GM18519 (cell line): ENCODE results near the gene PRICKLE4.
"Not testable (repeated sequence)": the region's sequence is repeated elsewhere in the genome, so short reads cannot be mapped to it uniquely, and the experiment has no call there.

Experiments
- ATAC-seq: cut with Tn5 transposase; IDR thresholded peaks from one replicate; pipeline ENCODE4 v1.9.1; 2021; ENCODE audit warnings: mild to moderate bottlenecking, moderate library complexity; ENCODE audit not compliant: unreplicated experiment, low FRiP score

The PRICKLE4 gene

GRCh38 chr6:41744236-41744787 is 36.3 kb upstream of the PRICKLE4 start:
- ATAC-seq: no peak

GRCh38 chr6:41746107-41746506 is 34.5 kb upstream of the PRICKLE4 start:
- no peak for ATAC-seq

GRCh38 chr6:41747256-41748101 is 33.1 kb upstream of the PRICKLE4 start, which contains the start of gene PGC:
TSS of gene PGC (minus strand) at chr6:41747397. CDS start at chr6:41747334, 63 bp downstream.
- ATAC-seq: no peak

- ATAC-seq: no peak
Observed at GRCh38 chr6:41748102-41748477, 32.5 kb upstream of the PRICKLE4 start.

- no peak for ATAC-seq
Observed at GRCh38 chr6:41748542-41748941, 32.0 kb upstream of the PRICKLE4 start.

- ATAC-seq: no peak
Observed at GRCh38 chr6:41750374-41750773, 30.2 kb upstream of the PRICKLE4 start.

GRCh38 chr6:41755895-41756294 is 24.7 kb upstream of the PRICKLE4 start:
- no peak for ATAC-seq

GRCh38 chr6:41756354-41756753 is 24.2 kb upstream of the PRICKLE4 start:
- no peak for ATAC-seq

- ATAC-seq: no peak
Observed at GRCh38 chr6:41757271-41757670, 23.3 kb upstream of the PRICKLE4 start.

- no peak for ATAC-seq
Observed at GRCh38 chr6:41757931-41758640, 22.5 kb upstream of the PRICKLE4 start.

GRCh38 chr6:41758641-41759035 is 21.9 kb upstream of the PRICKLE4 start:
- ATAC-seq: no peak

- no peak for ATAC-seq
Observed at GRCh38 chr6:41759106-41759904, 21.3 kb upstream of the PRICKLE4 start.

- no peak for ATAC-seq
Observed at GRCh38 chr6:41759905-41760579, 20.5 kb upstream of the PRICKLE4 start.

GRCh38 chr6:41763470-41763869 is 17.1 kb upstream of the PRICKLE4 start:
- no peak for ATAC-seq

- ATAC-seq: not testable (repeated sequence)
Observed at GRCh38 chr6:41766043-41766664, 14.4 kb upstream of the PRICKLE4 start.

- ATAC-seq: no peak
Observed at GRCh38 chr6:41767112-41767833, 13.3 kb upstream of the PRICKLE4 start.

- no peak for ATAC-seq
Observed at GRCh38 chr6:41768545-41769308, 11.9 kb upstream of the PRICKLE4 start.

- no peak for ATAC-seq
Observed at GRCh38 chr6:41769376-41769775, 11.2 kb upstream of the PRICKLE4 start.
